ENCODE data around the gene FAM117B. TPM values are rescaled to one million over a fixed set of nuclear protein-coding genes. Genes with fewer than 3 reads are reported as not detected.

FAM117B gene
- total RNA-seq, 2 donors from 2014 or later = 7.0 to 17.1 TPM

DNA sequence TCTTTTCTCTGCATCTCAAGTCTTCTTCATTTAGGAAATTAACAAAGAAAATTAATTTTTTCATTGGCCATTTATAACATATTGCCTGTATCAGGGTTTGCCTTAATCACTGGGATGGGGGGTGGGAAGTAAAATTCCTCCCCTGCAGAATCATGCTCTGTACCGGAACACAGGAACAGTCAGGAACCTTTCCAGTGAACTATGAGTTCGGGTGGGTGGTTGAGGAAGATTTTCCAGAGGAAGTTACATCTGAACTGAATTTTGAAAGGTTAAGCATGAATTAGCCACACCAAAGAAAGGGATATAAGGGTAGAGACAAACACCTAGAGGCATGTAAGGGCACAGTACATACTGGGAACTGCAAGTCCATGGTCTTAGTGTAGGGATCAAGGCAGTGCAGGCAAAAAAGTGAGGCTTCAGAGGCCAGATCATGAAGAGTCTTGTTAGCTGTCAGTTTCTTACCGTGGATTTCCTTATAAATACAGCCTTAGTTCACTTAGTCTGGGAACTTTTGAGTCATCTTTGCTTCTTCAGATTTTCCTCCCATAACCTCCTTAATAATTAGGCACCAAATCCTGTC, 55.6 kb downstream of the FAM117B start:
- no peaks in the 10 kb centered on the region for H3K9me3 ChIP-seq

DNA sequence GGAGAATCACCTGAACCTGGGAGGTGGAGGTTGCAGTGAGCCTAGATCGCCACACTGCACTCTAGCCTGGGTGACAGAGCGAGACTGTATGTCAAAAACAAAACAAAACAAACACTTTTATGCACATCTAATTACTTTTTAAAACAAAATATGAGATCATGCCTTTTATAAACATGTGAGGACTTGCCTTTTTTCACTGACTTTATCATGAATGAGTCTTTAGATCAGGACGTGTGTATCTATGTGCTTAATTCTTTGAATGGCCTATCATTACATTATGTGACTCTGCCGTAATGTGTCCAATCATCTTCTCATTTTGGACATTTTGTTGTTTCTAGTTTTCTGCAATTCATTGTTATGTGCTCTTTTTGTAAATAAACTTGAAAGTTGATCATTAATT, 58.7 kb downstream of the FAM117B start:
- H3K4me3 ChIP-seq = no peak overlapping the region
- H3K27me3 ChIP-seq = no peaks in the 10 kb centered on the region
- 90 to 97% methylated on average over 4 of the region's 4 CpGs for WGBS, 2 donors
- H3K4me1 ChIP-seq = no peaks in the 10 kb centered on the region
- intact Hi-C loops (cut with DNase I) = no loop called here
- no peaks in the 10 kb centered on the region for H3K9me3 ChIP-seq
- H3K36me3 ChIP-seq (replicated peaks in 1 of 2; ENCODE audit: insufficient read depth in 1 of 2, low read depth in 2 of 2) = no peaks in the 10 kb centered on the region
- DNase-seq (no peak), ATAC-seq (no peak)
- TF ChIP-seq CTCF (IDR thresholded peaks at IDR 0.05) = no peak
- TF ChIP-seq POLR2A (IDR thresholded peaks at IDR 0.05) = no peak
- no peak overlapping the region for H3K27ac ChIP-seq

More for the DNA sequence above, 55.6 kb downstream of the FAM117B start:
- DNase-seq (no peak), ATAC-seq (no peak)
- H3K4me1 ChIP-seq = peaks cover 7% of the 10 kb centered on the region
- intact Hi-C loops (cut with DNase I) = no loop called here
- H3K27me3 ChIP-seq = no peaks in the 10 kb centered on the region
- no peak overlapping the region for H3K4me3 ChIP-seq
- TF ChIP-seq POLR2A (IDR thresholded peaks at IDR 0.05) (no peak), CTCF (IDR thresholded peaks at IDR 0.05) (no peak)
- 88 to 90% methylated on average over 3 of the region's 3 CpGs for WGBS, 2 donors
- no peak overlapping the region for H3K27ac ChIP-seq
- no peaks in the 10 kb centered on the region for H3K36me3 ChIP-seq (replicated peaks in 1 of 2; ENCODE audit: insufficient read depth in 1 of 2, low read depth in 2 of 2)

GRCh38 chr2:202695166-202695565, 60.4 kb downstream of the FAM117B start:
- intact Hi-C loops (cut with DNase I) = no loop called here
- DNase-seq (no peak), ATAC-seq (no peak)
- Histone ChIP-seq H3K27me3 (no peaks in the 10 kb centered on the region), H3K27ac (no peak overlapping the region), H3K4me1 (no peaks in the 10 kb centered on the region), H3K4me3 (no peak overlapping the region), H3K36me3 (replicated peaks in 1 of 2; ENCODE audit: insufficient read depth in 1 of 2, low read depth in 2 of 2) (no peaks in the 10 kb centered on the region), H3K9me3 (no peaks in the 10 kb centered on the region)
- WGBS, 2 donors = 84 to 93% methylated on average over 9 of the region's 9 CpGs
- TF ChIP-seq POLR2A (IDR thresholded peaks at IDR 0.05) (no peak), CTCF (IDR thresholded peaks at IDR 0.05) (no peak)

DNA sequence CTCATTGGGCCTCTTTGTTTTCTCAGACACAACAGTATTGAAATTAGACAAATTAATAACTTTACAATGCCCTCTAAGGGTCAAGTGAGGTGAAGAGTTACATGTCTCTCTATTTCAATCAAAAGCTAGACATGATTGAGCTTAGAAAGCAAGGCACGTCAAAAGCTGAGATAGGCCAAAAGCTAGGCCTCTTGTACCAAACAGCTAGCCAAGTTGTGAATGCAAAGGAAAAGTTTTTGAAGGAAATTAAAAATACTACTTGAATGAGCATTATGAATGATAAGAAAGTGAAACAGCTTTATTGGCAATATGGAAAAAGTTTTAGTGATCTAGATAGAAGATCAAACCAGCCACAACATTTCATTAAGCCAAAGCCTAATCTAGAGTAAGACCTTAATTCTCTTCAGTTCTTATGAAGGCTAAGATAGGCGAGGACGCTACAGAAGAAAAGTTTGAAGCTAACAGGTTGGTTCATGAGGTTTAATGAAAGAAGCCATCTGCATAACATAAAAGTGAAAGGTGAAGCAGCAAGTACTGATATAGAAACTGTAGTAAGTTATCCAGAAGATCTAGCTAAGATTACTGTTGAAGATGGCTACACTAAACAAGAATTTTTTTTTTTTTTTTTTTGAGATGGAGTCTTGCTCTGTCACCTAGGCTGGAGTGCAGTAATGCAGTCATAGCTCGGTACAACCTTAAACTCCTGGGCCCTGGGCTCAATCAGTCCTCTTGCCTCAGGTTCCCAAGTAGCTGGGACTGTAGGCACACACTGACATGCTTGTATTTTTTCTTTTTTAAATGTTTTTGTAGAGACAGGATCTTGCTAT, 65.5 kb downstream of the FAM117B start:
- DNase-seq (no peak), ATAC-seq (no peak)
- H3K27me3 ChIP-seq = no peaks in the 10 kb centered on the region
- WGBS, 2 donors = 87 to 90% methylated on average over 4 of the region's 4 CpGs
- no peaks in the 10 kb centered on the region for H3K9me3 ChIP-seq
- no peak overlapping the region for H3K27ac ChIP-seq
- TF ChIP-seq POLR2A (IDR thresholded peaks at IDR 0.05) (no peak), CTCF (IDR thresholded peaks at IDR 0.05) (no peak)
- intact Hi-C loops (cut with DNase I) = no loop called here
- H3K4me1 ChIP-seq = peaks cover 6% of the 10 kb centered on the region
- H3K36me3 ChIP-seq (replicated peaks in 1 of 2; ENCODE audit: insufficient read depth in 1 of 2, low read depth in 2 of 2) = no peaks in the 10 kb centered on the region
- no peak overlapping the region for H3K4me3 ChIP-seq
